HG02870 (cell line): ENCODE results near the gene PPP2R5E.

Source experiments
- ATAC-seq: cut with Tn5 transposase; IDR thresholded peaks from one replicate; pipeline ENCODE4 v1.9.1; 2021; ENCODE audit warnings: mild to moderate bottlenecking, moderate library complexity; ENCODE audit not compliant: unreplicated experiment

The PPP2R5E gene

DNA sequence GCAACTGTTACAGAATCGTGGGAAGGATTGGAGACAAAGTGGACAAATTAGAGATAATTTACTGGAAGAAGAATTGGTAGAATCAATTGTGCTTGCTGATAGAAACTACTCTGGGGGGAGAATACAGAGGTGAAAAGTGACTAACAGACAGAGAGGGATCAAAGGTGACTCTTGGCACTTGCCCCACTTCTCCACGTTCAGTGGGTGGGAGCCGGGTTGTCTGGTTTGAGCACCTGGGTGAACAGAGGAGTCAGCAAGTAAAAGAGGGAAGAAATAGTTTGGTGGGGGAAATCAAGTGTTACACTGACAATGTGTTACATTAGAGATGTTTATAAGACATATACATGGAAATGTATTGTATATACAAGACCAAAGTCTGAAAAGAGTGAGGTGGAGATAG is 69.1 kb downstream of the PPP2R5E start:
- no peak for ATAC-seq

DNA sequence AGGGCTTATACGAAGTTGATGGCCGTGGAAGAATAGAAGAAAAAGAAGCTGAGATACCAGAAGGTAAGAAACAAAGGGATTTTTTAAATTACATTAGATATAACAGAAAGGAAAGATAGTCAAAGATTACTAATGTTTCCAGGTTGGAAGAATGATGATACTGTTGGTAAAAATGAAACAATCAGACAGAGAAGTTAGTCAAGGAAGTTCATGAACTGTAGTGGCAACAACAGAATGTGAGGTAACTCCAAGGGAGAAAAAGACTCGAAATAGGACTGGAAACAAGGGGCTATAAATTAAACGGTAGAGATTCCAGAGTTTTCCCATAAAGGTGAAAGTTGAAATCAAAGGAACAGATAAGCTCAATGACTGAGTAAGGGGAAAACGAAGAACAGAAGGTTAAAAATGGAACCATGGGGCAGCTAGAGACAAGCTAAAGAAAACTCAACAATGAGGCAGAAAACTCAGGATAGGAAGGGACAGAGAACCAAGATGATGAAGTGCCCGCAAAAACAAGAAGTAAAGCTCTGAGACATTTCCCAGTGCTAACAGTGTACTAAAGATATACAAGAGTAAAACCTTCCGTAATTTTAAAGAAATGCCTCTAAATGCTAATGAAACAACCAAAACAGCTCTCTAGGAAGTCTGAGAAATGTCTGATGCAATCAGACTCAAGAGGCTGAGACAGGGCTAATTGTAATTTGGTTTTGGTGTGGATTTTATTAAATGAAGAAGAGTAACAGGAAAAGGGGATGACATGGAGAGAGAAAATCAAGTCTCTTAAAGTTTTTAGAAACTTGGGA is 70.0 kb downstream of the PPP2R5E start:
- no peak for ATAC-seq

DNA sequence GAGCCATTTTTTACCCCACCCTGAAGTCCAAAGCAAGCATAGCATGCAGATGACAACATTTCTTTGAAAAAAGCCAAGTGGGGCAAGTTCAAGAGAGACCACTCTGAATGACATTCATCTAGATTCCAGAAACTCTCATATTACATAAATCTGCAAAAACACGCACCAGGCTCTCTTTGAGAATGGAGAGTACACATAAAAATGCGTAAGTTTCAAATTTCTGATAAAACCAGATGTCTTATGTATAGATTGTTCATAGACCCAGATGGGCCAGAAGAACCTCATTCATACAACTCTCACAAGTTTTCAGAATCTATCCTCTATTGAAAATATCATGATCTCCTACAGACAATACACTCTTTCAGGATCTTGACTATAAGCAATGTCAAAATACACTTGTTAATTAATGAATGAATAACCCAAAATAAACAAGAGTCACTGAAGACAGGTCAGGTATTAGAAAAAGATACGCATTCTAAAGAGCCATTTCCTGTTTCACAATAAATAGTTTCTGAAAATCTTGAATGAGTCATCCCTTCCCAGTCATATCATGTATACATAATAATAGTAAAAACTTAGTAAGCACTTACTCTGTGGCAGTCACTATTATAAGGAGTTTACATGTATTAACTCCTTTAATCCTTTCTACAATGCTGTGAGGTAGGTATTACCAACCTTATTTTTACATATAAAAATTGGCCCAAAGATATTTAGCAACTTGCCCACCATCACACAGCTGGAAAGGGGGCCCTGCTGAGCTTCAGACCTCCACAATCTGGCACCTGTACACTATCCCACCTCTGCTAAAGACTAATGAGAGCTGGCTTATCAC is 72.0 kb downstream of the PPP2R5E start:
- ATAC-seq = peak; percentile 97

DNA sequence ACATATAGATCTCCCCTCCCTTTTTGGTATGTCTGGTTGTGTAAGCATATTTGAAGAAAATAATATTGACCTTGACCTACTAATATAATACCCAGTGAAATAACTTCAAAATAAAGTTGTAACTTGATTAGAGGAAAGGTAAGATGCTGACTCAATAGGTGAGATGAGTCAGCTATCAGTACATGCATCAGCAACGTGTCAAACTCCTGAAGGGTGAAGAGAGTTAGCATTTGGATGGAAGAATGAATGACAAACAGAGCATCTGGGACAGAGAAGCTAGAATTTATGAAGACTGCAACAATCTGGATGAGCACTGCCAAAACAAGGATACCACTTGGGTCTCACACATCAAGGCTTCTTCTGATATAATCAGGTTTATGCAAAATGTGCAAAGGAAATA is 74.9 kb downstream of the PPP2R5E start:
- ATAC-seq = no peak

DNA sequence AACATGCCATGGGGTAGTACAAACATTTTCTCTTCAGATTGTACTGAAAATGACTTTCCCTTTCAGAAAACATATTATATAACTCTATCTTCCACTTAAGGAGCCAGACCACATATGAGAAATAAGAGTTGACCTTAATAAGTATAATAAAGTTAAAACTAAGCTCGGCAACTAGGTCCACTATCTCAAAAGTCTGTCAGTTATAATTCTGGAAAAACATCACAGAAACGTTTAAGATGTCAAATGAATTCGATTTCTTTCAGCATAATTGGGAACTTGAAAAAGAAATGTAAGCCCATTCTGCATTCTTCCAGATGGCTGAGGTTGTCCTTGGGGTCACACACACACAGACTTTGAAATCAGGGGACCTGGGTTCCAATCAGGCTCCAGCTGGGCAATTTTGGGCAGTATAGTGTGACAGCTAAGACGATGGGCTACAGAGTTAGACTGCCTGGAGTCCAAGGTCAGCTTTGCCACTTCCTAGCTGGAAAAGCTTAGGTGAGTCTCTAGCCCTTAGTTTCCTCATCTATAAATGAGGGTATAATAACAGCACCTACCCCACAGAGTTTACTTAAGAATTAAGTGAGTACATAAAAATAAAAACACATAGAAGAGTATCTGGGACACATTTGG is 75.6 kb downstream of the PPP2R5E start:
- ATAC-seq = no peak

DNA sequence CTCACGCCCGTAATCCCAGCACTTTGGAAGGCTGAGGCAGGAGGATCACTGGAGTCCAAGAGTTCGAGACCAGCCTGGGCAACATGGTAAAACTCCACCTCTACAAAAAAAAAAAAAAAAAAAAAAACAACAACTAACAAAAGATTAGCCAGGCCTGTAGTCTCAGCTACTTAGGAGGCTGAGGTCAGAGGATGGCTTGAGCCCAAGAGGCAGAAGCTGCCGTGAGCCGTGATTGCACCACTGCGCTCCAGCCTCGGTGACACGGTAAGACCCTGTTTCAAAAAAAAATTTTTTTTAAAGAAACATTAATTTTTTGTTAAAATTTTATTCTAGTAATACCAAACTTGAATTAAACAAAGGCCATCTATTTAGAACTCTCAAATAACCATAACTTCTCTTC is 77.8 kb downstream of the PPP2R5E start:
- ATAC-seq = no peak

- no peak for ATAC-seq
Measured at GRCh38 chr14:63460680-63461369, 82.4 kb downstream of the PPP2R5E start.

DNA sequence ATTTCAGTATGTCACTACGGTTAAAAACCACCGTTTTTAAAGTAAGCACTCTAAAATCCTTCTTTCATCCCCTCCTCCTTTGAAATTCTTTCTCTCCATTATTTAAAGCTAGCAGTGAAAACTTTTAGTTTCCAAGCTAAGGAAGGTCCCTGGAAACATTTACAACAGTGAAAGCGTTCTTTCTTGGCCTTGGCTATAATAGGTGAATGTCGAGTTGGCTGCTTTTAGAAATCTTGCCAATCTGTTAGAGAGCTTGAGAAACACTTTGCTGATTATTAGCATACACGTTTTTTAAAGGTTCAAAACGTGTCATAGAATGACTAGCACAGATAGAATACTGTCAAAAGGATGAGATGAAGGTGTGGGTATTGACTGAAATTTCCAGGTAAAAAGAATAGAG is 83.4 kb downstream of the PPP2R5E start:
- no peak for ATAC-seq

- ATAC-seq = no peak
Measured at GRCh38 chr14:63457498-63457897, 85.7 kb downstream of the PPP2R5E start.

GRCh38 chr14:63454863-63455622 is 88.1 kb downstream of the PPP2R5E start:
- ATAC-seq = no peak

- no peak for ATAC-seq
Measured at GRCh38 chr14:63454436-63454835, 88.7 kb downstream of the PPP2R5E start.

- ATAC-seq = no peak
Measured at GRCh38 chr14:63453443-63453936, 89.7 kb downstream of the PPP2R5E start.

DNA sequence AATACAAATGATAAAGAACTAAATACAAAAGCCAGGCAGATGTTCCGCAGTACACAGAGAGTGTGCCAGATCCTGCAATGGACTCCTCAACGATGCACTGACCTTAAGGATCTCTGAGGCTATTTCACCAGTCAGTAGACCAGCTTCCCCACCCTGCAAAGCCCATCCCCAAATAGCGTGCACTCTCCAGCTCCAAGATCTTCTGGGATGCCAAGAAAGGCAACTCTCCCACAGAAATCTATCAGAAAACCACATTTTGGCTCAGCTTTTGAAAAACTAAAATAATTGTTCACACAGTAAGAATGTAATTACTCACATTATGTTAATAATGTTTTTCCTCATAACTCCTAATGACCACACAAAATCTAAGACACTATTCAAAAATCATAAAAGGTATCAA is 90.4 kb downstream of the PPP2R5E start:
- ATAC-seq = no peak

DNA sequence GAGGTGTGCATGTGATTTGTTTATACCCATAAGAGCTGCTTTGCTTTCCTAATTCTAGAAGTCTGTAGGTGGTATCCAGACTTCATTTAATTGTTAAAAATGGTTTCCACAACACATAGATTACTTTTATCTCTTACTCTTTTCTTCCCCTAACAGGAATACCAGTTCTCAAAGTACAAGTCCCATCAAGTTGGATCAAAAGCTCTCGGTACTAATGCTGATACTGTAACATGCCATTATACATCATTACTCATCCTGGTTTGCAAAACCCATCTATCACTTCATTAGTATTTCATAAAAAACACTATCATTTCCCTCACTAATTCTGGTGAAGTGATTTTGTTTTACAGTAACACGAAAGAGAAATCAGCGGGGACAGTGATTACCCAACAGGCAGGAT is 94.3 kb downstream of the PPP2R5E start:
- ATAC-seq = no peak

- ATAC-seq = no peak
Measured at GRCh38 chr14:63444588-63444987, 98.6 kb downstream of the PPP2R5E start.

DNA sequence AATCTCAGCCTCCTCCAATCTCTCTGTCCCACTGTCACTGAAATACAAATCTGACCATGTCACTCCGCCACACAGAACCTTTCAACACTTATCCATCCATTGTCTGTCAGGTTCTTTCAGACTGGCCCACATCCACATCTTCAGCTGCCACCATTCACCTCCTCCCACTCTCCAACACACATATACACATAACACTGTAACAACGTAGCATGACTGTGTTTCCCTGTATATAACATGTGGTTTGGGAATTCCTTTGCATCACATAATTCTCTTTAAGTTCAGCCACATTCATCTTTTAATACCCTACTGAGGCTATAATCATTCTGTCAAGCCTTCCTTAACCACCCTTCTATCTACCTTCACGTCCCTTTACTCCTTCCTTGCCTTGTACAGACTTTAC is 99.2 kb downstream of the PPP2R5E start:
- ATAC-seq = no peak

- no peak for ATAC-seq
Measured at GRCh38 chr14:63443361-63443760, 99.8 kb downstream of the PPP2R5E start.

- ATAC-seq = no peak
Measured at GRCh38 chr14:63438065-63438757, 105.0 kb downstream of the PPP2R5E start.

GRCh38 chr14:63436286-63437098 is 106.7 kb downstream of the PPP2R5E start:
- no peak for ATAC-seq
